Endodermal cell (in vitro differentiated cells): ENCODE results near the gene RAB35. TPM values are rescaled to one million over a fixed set of nuclear protein-coding genes. Genes with fewer than 3 reads are reported as not detected.

Experiments
- DNase-seq: peaks from one replicate; pipeline ENCODE4 v3.0.0-alpha.2; 2017
- H3K27ac ChIP-seq: 2 replicates; pipeline ENCODE4 v1.5.1; 2013; ENCODE audit warnings: mild to moderate bottlenecking, low read depth, low read length, moderate library complexity
- H3K27me3 ChIP-seq: 2 replicates; pipeline ENCODE4 v1.6.1; 2013; ENCODE audit warnings: mild to moderate bottlenecking, low read length, moderate library complexity; ENCODE audit not compliant: insufficient read depth, control insufficient read depth, poor library complexity, severe bottlenecking
- H3K36me3 ChIP-seq: 2 replicates; pipeline ENCODE4 v1.7.0; 2013; ENCODE audit warnings: mild to moderate bottlenecking, low read length, moderate library complexity; ENCODE audit not compliant: control insufficient read depth, insufficient read depth
- H3K4me1 ChIP-seq: one replicate; pipeline ENCODE4 v1.7.0; 2013; ENCODE audit warnings: low read length; ENCODE audit not compliant: control insufficient read depth, insufficient read depth
- H3K4me3 ChIP-seq: 2 replicates; pipeline ENCODE4 v1.5.1; 2013; ENCODE audit warnings: mild to moderate bottlenecking, low read length, moderate library complexity
- H3K9ac ChIP-seq: 2 replicates; pipeline ENCODE4 v1.6.1; 2013; ENCODE audit warnings: mild to moderate bottlenecking, low read length, moderate library complexity; ENCODE audit not compliant: poor library complexity, severe bottlenecking; ENCODE audit errors: extremely low read depth
- H3K9me3 ChIP-seq: 2 replicates; pipeline ENCODE4 v1.6.1; 2013; ENCODE audit warnings: mild to moderate bottlenecking, low read length, moderate library complexity; ENCODE audit not compliant: control insufficient read depth
- H3K27ac Mint-ChIP-seq: 2 replicates; pipeline ENCODE4 v1.8.0; 2020; ENCODE audit warnings: mixed read lengths
- H3K27me3 Mint-ChIP-seq: 2 replicates; pipeline ENCODE4 v1.8.0; 2021; ENCODE audit warnings: mild to moderate bottlenecking, mixed read lengths; ENCODE audit not compliant: insufficient read depth
- H3K36me3 Mint-ChIP-seq: 2 replicates; pipeline ENCODE4 v1.8.0; 2020; ENCODE audit warnings: low read depth, mixed read lengths
- H3K4me1 Mint-ChIP-seq: 2 replicates; pipeline ENCODE4 v1.8.0; 2020; ENCODE audit warnings: mixed read lengths
- H3K4me3 Mint-ChIP-seq: 2 replicates; pipeline ENCODE4 v1.8.0; 2020; ENCODE audit warnings: mild to moderate bottlenecking, moderate library complexity, mixed read lengths
- H3K9me3 Mint-ChIP-seq: 2 replicates; pipeline ENCODE4 v1.8.0; 2020; ENCODE audit warnings: mild to moderate bottlenecking, mixed read lengths
- CTCF ChIP-seq: fragments of 200-600 bp; sonication (generic); conservative IDR thresholded peaks from 2 replicates; pipeline ENCODE4 v1.5.0; 2021; ENCODE audit warnings: antibody characterized with exemption, mild to moderate bottlenecking
- WGBS, 2 experiments: methylation state at CpG; one replicate each; pipeline versions ENCODE4 v1.1.5 to v1.1.7; 2013; ENCODE audit warnings: missing lambda C conversion rate in 2 of 2, mixed read lengths in 1 of 2; ENCODE audit not compliant: insufficient coverage in 1 of 2, insufficient read length in 1 of 2; 5-methylcytosine and 5-hydroxymethylcytosine counted together
- total RNA-seq, 2 donors: library from RNA; stranded (reverse); fragmentation: NEBNext Ultra II Directional in 1 of 2; extraction: Animal tissue kit (Norgen Biotek cat#: 25700) in 1 of 2; gene quantifications; 2 replicates in 1 of 2; 3 replicates in 1 of 2; pipeline ENCODE4 v1.2.1, GENCODE V29; 2021

The RAB35 gene
- total RNA-seq, 2 donors from 2014 or later, result 32.4 to 36.6 TPM

DNA sequence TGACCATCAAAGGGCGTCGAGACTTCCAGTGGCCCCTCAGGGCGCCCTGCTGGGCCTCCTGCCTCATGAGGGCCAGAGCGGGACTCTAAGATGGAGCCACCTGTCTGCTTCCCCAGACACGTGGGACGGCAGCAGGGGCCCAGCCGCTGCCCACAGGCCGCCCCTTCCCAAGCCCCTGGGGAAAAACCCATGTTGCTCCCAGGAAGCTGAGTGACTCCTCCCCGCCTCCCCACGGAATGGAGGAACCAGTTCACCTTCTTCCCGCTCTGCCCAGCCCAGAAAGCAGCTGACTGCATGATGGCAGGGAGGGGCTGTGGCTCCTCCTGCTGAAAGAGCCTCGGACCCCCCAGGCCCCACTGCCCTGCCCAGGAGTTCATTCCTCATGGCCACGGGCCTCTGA, 14.9 kb downstream of the RAB35 start:
- H3K9me3 ChIP-seq, result no peaks in the 10 kb centered on the region
- DNase-seq, result no peak
- H3K27ac Mint-ChIP-seq, result peak overlapping the region; percentile 74
- no peak overlapping the region for H3K4me3 Mint-ChIP-seq
- no peak for TF ChIP-seq CTCF
- H3K4me1 Mint-ChIP-seq, result peaks cover 5% of the 10 kb centered on the region
- H3K4me3 ChIP-seq, result no peak overlapping the region
- H3K9ac ChIP-seq, result no peak overlapping the region
- peaks cover 36% of the 10 kb centered on the region for H3K36me3 ChIP-seq
- no peaks in the 10 kb centered on the region for H3K27me3 ChIP-seq
- H3K4me1 ChIP-seq, result no peaks in the 10 kb centered on the region
- H3K27me3 Mint-ChIP-seq, result no peaks in the 10 kb centered on the region
- no peak overlapping the region for H3K27ac ChIP-seq
- WGBS, 2 experiments, result 88 to 91% methylated on average over 7 to 13 of the region's 13 CpGs
- H3K9me3 Mint-ChIP-seq, result no peaks in the 10 kb centered on the region
- peaks cover 48% of the 10 kb centered on the region for H3K36me3 Mint-ChIP-seq

DNA sequence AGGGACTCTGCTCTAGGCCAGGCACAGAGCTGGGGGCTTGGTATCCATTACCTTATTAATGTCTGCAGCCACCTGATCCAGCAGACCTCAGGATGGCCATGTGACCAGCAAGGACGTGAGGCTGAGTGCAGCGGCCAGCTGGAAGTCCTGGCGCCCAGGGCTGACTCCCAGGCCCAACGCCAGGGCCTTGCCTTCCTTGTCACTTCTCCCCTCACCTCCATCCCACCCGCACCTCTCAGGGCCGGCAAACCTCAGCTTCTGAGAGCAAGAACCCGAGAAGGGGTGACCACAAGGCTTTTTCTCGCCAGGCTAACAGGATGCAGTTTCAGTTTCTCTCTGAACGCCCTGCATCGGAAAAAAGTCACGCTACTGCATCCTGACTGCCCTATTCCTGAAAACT, 15.4 kb downstream of the RAB35 start:
- DNase-seq, result no peak
- H3K27me3 ChIP-seq, result no peaks in the 10 kb centered on the region
- H3K27ac Mint-ChIP-seq, result peak overlapping the region; percentile 74
- H3K4me1 Mint-ChIP-seq, result peaks cover 5% of the 10 kb centered on the region
- TF ChIP-seq CTCF, result no peak
- WGBS, 2 experiments, result 91 to 97% methylated on average over 8 to 11 of the region's 11 CpGs
- H3K4me3 Mint-ChIP-seq, result no peak overlapping the region
- H3K27me3 Mint-ChIP-seq, result no peaks in the 10 kb centered on the region
- H3K9me3 Mint-ChIP-seq, result no peaks in the 10 kb centered on the region
- peaks cover 49% of the 10 kb centered on the region for H3K36me3 Mint-ChIP-seq
- peaks cover 35% of the 10 kb centered on the region for H3K36me3 ChIP-seq
- H3K27ac ChIP-seq, result peak overlapping the region; percentile 32
- H3K4me1 ChIP-seq, result no peaks in the 10 kb centered on the region
- H3K4me3 ChIP-seq, result no peak overlapping the region
- no peak overlapping the region for H3K9ac ChIP-seq
- no peaks in the 10 kb centered on the region for H3K9me3 ChIP-seq

DNA sequence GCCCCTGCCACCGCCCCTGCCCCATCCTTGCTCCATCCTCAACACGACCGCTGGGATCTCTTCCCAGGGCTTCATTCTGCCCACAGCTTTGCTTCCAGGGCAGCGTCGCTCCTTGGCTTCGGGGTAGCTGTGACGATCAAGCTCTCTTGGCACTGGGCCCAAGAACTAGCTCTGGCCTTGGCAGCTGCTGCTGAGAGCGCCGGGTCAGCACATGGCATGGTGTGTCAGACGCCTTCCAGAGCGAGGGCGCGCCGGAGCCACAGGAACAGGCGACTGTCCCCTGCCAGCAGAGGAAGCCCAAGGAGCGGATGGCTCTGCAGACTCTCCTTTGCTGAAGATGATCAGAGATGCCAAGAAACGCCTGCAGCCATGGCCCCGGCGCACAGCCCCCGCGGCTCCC, 15.9 kb downstream of the RAB35 start:
- H3K4me3 ChIP-seq, result no peak overlapping the region
- Mint-ChIP-seq H3K27me3 (no peaks in the 10 kb centered on the region), H3K4me1 (peaks cover 5% of the 10 kb centered on the region), H3K36me3 (peaks cover 47% of the 10 kb centered on the region), H3K9me3 (no peaks in the 10 kb centered on the region), H3K4me3 (no peak overlapping the region), H3K27ac (no peak overlapping the region)
- peaks cover 33% of the 10 kb centered on the region for H3K36me3 ChIP-seq
- H3K9ac ChIP-seq, result no peak overlapping the region
- no peaks in the 10 kb centered on the region for H3K27me3 ChIP-seq
- no peaks in the 10 kb centered on the region for H3K4me1 ChIP-seq
- no peak for TF ChIP-seq CTCF
- no peaks in the 10 kb centered on the region for H3K9me3 ChIP-seq
- H3K27ac ChIP-seq, result no peak overlapping the region
- DNase-seq, result no peak
- 94% methylated on average over 19 to 21 of the region's 21 CpGs for WGBS, 2 experiments
